Dedifferentiated amniotic fluid mesenchymal stem cell (primary cell): ENCODE measurements around the gene STEAP3.
A peak's percentile ranks its signal among the peaks of the same experiment; 100 is the strongest.

ENCODE experiments used
- DNase-seq: peaks from one replicate; pipeline ENCODE4 v3.0.0-alpha.2; 2016; ENCODE audit errors: extremely low spot score

Gene STEAP3

GRCh38 chr2:119223521-119224390, at the start of gene STEAP3:
STEAP3 (plus strand) TSS chr2:119223834; CDS start chr2:119231013, 7,179 bp downstream.
- DNase-seq, result no peak

- no peak for DNase-seq
These were observed 49.2 kb upstream of the STEAP3 start for GRCh38 chr2:119174216-119174992.

- DNase-seq, result no peak
These were observed 48.7 kb upstream of the STEAP3 start for GRCh38 chr2:119174993-119175347.

- DNase-seq, result no peak
These were observed 48.1 kb upstream of the STEAP3 start for GRCh38 chr2:119175517-119175916.

- no peak for DNase-seq
These were observed 46.3 kb upstream of the STEAP3 start for GRCh38 chr2:119177171-119177837.

- no peak for DNase-seq
These were observed 45.8 kb upstream of the STEAP3 start for GRCh38 chr2:119177838-119178190.

- no peak for DNase-seq
These were observed 44.9 kb upstream of the STEAP3 start for GRCh38 chr2:119178776-119179175.

- DNase-seq, result peak; percentile 16
These were observed 44.4 kb upstream of the STEAP3 start for GRCh38 chr2:119179202-119179601.

- no peak for DNase-seq
These were observed 43.6 kb upstream of the STEAP3 start for GRCh38 chr2:119179991-119180390.

GRCh38 chr2:119180892-119181291, 42.7 kb upstream of the STEAP3 start:
- DNase-seq, result no peak

GRCh38 chr2:119181391-119181790, 42.2 kb upstream of the STEAP3 start:
- DNase-seq, result no peak

- no peak for DNase-seq
These were observed 41.7 kb upstream of the STEAP3 start for GRCh38 chr2:119181791-119182445.

- no peak for DNase-seq
These were observed 39.1 kb upstream of the STEAP3 start for GRCh38 chr2:119184512-119184911.

- DNase-seq, result no peak
These were observed 33.1 kb upstream of the STEAP3 start for GRCh38 chr2:119190321-119191111.

- no peak for DNase-seq
These were observed 30.7 kb upstream of the STEAP3 start for GRCh38 chr2:119192893-119193292.

- no peak for DNase-seq
These were observed 28.6 kb upstream of the STEAP3 start for GRCh38 chr2:119195001-119195400.

GRCh38 chr2:119195887-119196286, 27.7 kb upstream of the STEAP3 start:
- DNase-seq, result no peak

- peak; percentile 20 for DNase-seq
These were observed 27.1 kb upstream of the STEAP3 start for GRCh38 chr2:119196301-119197125.

- no peak for DNase-seq
These were observed 26.6 kb upstream of the STEAP3 start for GRCh38 chr2:119197126-119197405.

- no peak for DNase-seq
These were observed 25.9 kb upstream of the STEAP3 start for GRCh38 chr2:119197529-119198239.
